Measurements from ENCODE around the gene TGFBR3.

- no peak for TF ChIP-seq CTCF (IDR thresholded peaks at IDR 0.05)
- no peak for TF ChIP-seq POLR2AphosphoS5 (IDR thresholded peaks at IDR 0.05; ENCODE audit: low read depth, low read length)
These were observed 205.3 kb downstream of the TGFBR3 start for GRCh38 chr1:91680556-91681155.

Measured in Panc1 (cell line).